Stomach (tissue), 19 donors: ENCODE measurements around the gene CLK2. TPM values are rescaled to one million over a fixed set of nuclear protein-coding genes. Genes with fewer than 3 reads are reported as not detected.

Experiments used
- DNase-seq, 2 donors: peaks; one replicate each; pipeline versions ENCODE4 v3.0.0 to v3.0.0-alpha.2; 2013 to 2019
- H3K27ac ChIP-seq, 5 donors: fragments of 200-600 bp in 4 of 5; sonication (generic) in 4 of 5; one replicate each; pipeline ENCODE4 v1.5.1; 2013 to 2019; ENCODE audit warnings: mild to moderate bottlenecking in 1 of 5, moderate library complexity in 1 of 5
- H3K27me3 ChIP-seq, 3 donors: fragments of 200-600 bp; sonication (generic); one replicate each; pipeline ENCODE4 v1.5.1; 2017 to 2019; ENCODE audit warnings: mixed run types in 1 of 3
- H3K36me3 ChIP-seq, 4 donors: fragments of 200-600 bp; sonication (generic); 1 replicate in 3 of 4; 2 replicates in 1 of 4; pipeline ENCODE4 v1.5.1; 2016 to 2019
- H3K4me1 ChIP-seq, 4 donors: fragments of 200-600 bp; sonication (generic); one replicate each; pipeline ENCODE4 v1.5.1; 2016 to 2019
- H3K4me3 ChIP-seq, 4 donors: fragments of 200-600 bp; sonication (generic) in 3 of 4; one replicate each; pipeline ENCODE4 v1.5.1; 2016 to 2019; ENCODE audit warnings: mild to moderate bottlenecking in 1 of 4
- H3K9me3 ChIP-seq, 4 donors: fragments of 200-600 bp; sonication (generic); one replicate each; pipeline ENCODE4 v1.5.1; 2016 to 2019
- EP300 ChIP-seq: sonication (generic); formaldehyde crosslinking; IDR thresholded peaks from one replicate; pipeline ENCODE4 v1.6.1; 2017; ENCODE audit warnings: antibody characterized with exemption
- POLR2A ChIP-seq, 4 donors: fragments of 450-650 bp; IDR thresholded peaks; one replicate each; pipeline ENCODE4 v1.6.1; 2016; ENCODE audit warnings: antibody characterized with exemption in 4 of 4, control low read depth in 2 of 4, mild to moderate bottlenecking in 1 of 4, moderate library complexity in 1 of 4
- POLR2AphosphoS5 ChIP-seq, 3 donors: sonication (generic); formaldehyde crosslinking; IDR thresholded peaks; one replicate each; pipeline ENCODE4 v1.6.1; 2016; ENCODE audit warnings: antibody characterized with exemption in 3 of 3
- WGBS, 5 donors: extraction: QIAGEN DNeasy Blood & Tissue Kit in 3 of 5; methylation state at CpG; one replicate each; pipeline versions ENCODE4 v1.1.5 to v1.1.7; 2013 to 2018; 5-methylcytosine and 5-hydroxymethylcytosine counted together
- intact Hi-C: fragments of 100-400 bp; cut with DNase I; formaldehyde crosslinking; loops from one replicate; pipeline ENCODE4 v1.15.1; 2023; ENCODE audit warnings: low total_unique reads
- long read RNA-seq, 10 donors: transcript quantifications; one replicate each; lab custom pipeline, GENCODE V29; 2026
- polyA plus RNA-seq, 3 donors: library from polyadenylated mRNA; stranded (reverse); fragments of 200-250 nt; gene quantifications; one replicate each; pipeline ENCODE4 v1.2.3, GENCODE V29; 2013
- total RNA-seq, 5 donors: library from RNA; depleted of rRNA; stranded (reverse); fragments of >200 nt; gene quantifications; one replicate each; pipeline versions ENCODE4 v1.1.0 to v1.2.3, GENCODE V29; 2014 to 2016
- TF ChIP-seq, protein P1 (sequence below), 7 experiments: fragments of 450-650 bp in 4 of 7; fragments of 200-600 bp in 3 of 7; sonication (generic) in 3 of 7; IDR thresholded peaks; one replicate each; pipeline ENCODE4 v1.5.1; 2016 to 2019; ENCODE audit warnings: antibody characterized with exemption in 7 of 7, control low read depth in 2 of 7, mild to moderate bottlenecking in 1 of 7
- donor health status: healthy with polysubstance abuse.
- donor health status: Bipolar disorder and iron deficiency.
- donor health status: healthy.

CLK2 gene
- total RNA-seq: 10 to 100 TPM; 29.7 to 77.6 (median 53.6) TPM
- polyA plus RNA-seq: 10 to 100 TPM; 16.0 to 46.4 (median 17.0) TPM
- long read RNA-seq, donor 1, partial matches to known transcripts: 0 of 2 reads
- long read RNA-seq, donor 1, other reads (novel, unspliced or antisense): 0 of 2 reads
- long read RNA-seq, donor 2, partial matches to known transcripts: 0 of 5 reads
- long read RNA-seq, donor 2, other reads (novel, unspliced or antisense): 0 of 5 reads
- long read RNA-seq, donor 3, partial matches to known transcripts: 0 of 4 reads
- long read RNA-seq, donor 3, other reads (novel, unspliced or antisense): 0 of 4 reads
- long read RNA-seq, donor 4, partial matches to known transcripts: 0 of 1 reads
- long read RNA-seq, donor 4, other reads (novel, unspliced or antisense): 0 of 1 reads
- long read RNA-seq, donor 5, partial matches to known transcripts: 0 of 7 reads
- long read RNA-seq, donor 5, other reads (novel, unspliced or antisense): 0 of 7 reads
- long read RNA-seq, donor 6: 0 reads
- long read RNA-seq, donor 7, partial matches to known transcripts: 0 of 3 reads
- long read RNA-seq, donor 7, other reads (novel, unspliced or antisense): 0 of 3 reads
- long read RNA-seq, donor 8, partial matches to known transcripts: 85 of 115 reads
- long read RNA-seq, donor 8, other reads (novel, unspliced or antisense): 27 of 115 reads
- long read RNA-seq, donor 9, partial matches to known transcripts: 0 of 3 reads
- long read RNA-seq, donor 9, other reads (novel, unspliced or antisense): 0 of 3 reads
- long read RNA-seq, donor 10, partial matches to known transcripts: 0 of 3 reads
- long read RNA-seq, donor 10, other reads (novel, unspliced or antisense): 0 of 3 reads

- intact Hi-C loops: no loop called here
- Histone ChIP-seq H3K9me3 (no peaks in the 10 kb centered on the region), H3K4me3 (peak within 1 kb of the TSS; percentile 61 to 87 (median 81)), H3K27ac (peak within 1 kb of the TSS; percentile 91 to 99 (median 96)), H3K27me3 (no peaks in the 10 kb centered on the region), H3K4me1 (peaks cover 26 to 49% (median 44%) of the 10 kb centered on the region in 4 donors), H3K36me3 (peaks cover 24 to 32% (median 28%) of the 10 kb centered on the region in 4 donors)
- DNase-seq: peak; percentile 95 to 99
- WGBS, 5 donors: 7 to 22% (median 12%) methylated on average over 30 to 61 of the region's 61 CpGs
- TF ChIP-seq POLR2A (IDR thresholded peaks at IDR 0.05): peak in 1 of 4 donors; percentile 6
- no peak for TF ChIP-seq EP300
- TF ChIP-seq POLR2AphosphoS5 (IDR thresholded peaks at IDR 0.05): peak; percentile 95 to 99 (median 98)
- TF ChIP-seq, protein P1, sequence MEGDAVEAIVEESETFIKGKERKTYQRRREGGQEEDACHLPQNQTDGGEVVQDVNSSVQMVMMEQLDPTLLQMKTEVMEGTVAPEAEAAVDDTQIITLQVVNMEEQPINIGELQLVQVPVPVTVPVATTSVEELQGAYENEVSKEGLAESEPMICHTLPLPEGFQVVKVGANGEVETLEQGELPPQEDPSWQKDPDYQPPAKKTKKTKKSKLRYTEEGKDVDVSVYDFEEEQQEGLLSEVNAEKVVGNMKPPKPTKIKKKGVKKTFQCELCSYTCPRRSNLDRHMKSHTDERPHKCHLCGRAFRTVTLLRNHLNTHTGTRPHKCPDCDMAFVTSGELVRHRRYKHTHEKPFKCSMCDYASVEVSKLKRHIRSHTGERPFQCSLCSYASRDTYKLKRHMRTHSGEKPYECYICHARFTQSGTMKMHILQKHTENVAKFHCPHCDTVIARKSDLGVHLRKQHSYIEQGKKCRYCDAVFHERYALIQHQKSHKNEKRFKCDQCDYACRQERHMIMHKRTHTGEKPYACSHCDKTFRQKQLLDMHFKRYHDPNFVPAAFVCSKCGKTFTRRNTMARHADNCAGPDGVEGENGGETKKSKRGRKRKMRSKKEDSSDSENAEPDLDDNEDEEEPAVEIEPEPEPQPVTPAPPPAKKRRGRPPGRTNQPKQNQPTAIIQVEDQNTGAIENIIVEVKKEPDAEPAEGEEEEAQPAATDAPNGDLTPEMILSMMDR (IDR thresholded peaks at IDR 0.05): peak in 1 of 7 experiments; percentile 6
Measured at GRCh38 chr1:155273343-155274245, at the start of gene CLK2. CLK2 (minus strand) TSS chr1:155273504; CDS start chr1:155270977, 2,527 bp downstream.

- Histone ChIP-seq H3K9me3 (no peaks in the 10 kb centered on the region), H3K4me1 (peaks cover 36 to 66% (median 50%) of the 10 kb centered on the region in 4 donors), H3K27ac (peak overlapping the region; percentile 80 to 99 (median 98)), H3K36me3 (peaks cover 0 to 35% (median 30%) of the 10 kb centered on the region in 4 donors), H3K4me3 (peak overlapping the region; percentile 74 to 96 (median 78)), H3K27me3 (no peaks in the 10 kb centered on the region)
- intact Hi-C loops: no loop called here
- WGBS, 5 donors: 1 to 4% (median 3%) methylated on average over 15 to 28 of the region's 28 CpGs
- peak in 1 of 2 donors; percentile 70 for DNase-seq
- no peak for TF ChIP-seq POLR2A (IDR thresholded peaks at IDR 0.05)
- TF ChIP-seq, protein P1 (IDR thresholded peaks at IDR 0.05): no peak
- TF ChIP-seq POLR2AphosphoS5 (IDR thresholded peaks at IDR 0.05): no peak
- TF ChIP-seq EP300: no peak
Measured at GRCh38 chr1:155322571-155322952, 49.3 kb upstream of the CLK2 start.

DNA sequence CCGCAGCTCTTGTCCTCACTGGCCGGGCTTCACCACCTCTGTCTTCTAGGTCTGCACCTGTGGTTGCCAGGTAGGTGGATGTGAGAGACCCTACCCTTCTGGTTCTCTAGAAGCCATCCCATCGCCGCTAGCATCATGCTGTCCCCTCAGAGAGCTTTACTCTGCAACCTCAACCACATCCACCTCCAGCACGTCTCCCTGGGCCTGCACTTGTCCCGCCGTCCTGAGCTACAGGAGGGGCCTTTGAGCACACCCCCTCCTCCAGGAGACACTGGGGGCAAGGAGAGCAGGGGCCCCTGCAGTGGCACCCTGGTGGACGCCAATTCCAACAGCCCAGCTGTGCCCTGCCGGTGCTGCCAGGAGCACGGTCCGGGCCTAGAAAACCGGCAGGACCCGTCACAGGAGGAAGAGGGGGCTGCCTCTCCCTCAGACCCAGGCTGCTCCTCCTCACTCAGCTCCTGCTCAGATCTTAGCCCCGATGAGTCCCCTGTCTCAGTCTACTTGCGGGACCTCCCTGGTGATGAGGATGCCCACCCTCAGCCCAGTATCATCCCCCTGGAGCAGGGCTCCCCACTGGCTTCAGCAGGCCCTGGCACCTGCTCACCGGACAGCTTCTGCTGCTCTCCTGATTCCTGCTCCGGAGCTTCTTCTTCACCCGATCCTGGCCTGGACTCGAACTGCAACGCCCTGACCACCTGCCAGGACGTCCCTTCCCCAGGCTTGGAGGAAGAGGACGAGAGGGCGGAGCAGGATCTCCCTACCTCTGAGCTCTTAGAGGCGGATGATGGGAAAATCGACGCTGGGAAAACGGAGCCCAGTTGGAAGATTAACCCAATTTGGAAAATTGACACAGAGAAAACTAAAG lies 48.6 kb upstream of the CLK2 start:
- TF ChIP-seq, protein P1 (IDR thresholded peaks at IDR 0.05): no peak
- TF ChIP-seq EP300 (no peak), POLR2A (IDR thresholded peaks at IDR 0.05) (no peak), POLR2AphosphoS5 (IDR thresholded peaks at IDR 0.05) (no peak)
- Histone ChIP-seq H3K27me3 (no peaks in the 10 kb centered on the region), H3K4me1 (peaks cover 36 to 59% (median 48%) of the 10 kb centered on the region in 4 donors), H3K36me3 (peaks cover 0 to 28% (median 23%) of the 10 kb centered on the region in 4 donors), H3K27ac (peak overlapping the region; percentile 9 to 99 (median 98)), H3K4me3 (peak overlapping the region; percentile 74 to 96 (median 78)), H3K9me3 (no peaks in the 10 kb centered on the region)
- intact Hi-C loops: no loop called here
- peak in 1 of 2 donors; percentile 50 for DNase-seq
- 37 to 55% (median 53%) methylated on average over 23 to 27 of the region's 27 CpGs for WGBS, 5 donors
